Measurements from ENCODE around the gene SERTAD2.
A peak's percentile ranks its signal among the peaks of the same experiment; 100 is the strongest.

The SERTAD2 gene

DNA sequence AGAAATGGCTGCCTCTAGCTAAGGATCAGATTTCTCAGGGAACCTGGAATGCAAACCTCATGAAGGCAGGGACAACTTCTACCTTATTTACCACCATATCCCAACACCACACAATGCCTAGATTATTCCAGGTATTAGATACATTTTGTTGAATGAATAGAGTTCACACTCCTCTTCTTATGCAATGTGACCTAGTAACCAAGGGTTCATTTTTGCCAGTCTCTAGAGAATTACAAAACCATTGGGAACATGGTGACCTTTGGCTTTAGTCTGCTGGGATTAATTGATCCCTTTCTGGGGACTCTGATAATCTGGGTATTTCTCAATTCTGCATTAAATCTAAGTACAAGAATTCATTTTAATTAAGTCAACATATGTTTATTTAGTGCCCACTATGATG is 35.2 kb upstream of the SERTAD2 start:
- H3K27me3 ChIP-seq (ENCODE audit: insufficient read depth, poor library complexity, severe bottlenecking): no peaks in the 10 kb centered on the region
- DNase-seq (ENCODE audit: low read depth in 1 of 2, low spot score in 1 of 2): no peak
- TF ChIP-seq POLR2AphosphoS5 (IDR thresholded peaks at IDR 0.05; ENCODE audit: low read depth) (no peak), GABPA (IDR thresholded peaks at IDR 0.05; ENCODE audit: low read depth) (no peak), SPI1 (IDR thresholded peaks at IDR 0.05; ENCODE audit: borderline replicate concordance, low read depth) (no peak)
- TF ChIP-seq, protein P1, sequence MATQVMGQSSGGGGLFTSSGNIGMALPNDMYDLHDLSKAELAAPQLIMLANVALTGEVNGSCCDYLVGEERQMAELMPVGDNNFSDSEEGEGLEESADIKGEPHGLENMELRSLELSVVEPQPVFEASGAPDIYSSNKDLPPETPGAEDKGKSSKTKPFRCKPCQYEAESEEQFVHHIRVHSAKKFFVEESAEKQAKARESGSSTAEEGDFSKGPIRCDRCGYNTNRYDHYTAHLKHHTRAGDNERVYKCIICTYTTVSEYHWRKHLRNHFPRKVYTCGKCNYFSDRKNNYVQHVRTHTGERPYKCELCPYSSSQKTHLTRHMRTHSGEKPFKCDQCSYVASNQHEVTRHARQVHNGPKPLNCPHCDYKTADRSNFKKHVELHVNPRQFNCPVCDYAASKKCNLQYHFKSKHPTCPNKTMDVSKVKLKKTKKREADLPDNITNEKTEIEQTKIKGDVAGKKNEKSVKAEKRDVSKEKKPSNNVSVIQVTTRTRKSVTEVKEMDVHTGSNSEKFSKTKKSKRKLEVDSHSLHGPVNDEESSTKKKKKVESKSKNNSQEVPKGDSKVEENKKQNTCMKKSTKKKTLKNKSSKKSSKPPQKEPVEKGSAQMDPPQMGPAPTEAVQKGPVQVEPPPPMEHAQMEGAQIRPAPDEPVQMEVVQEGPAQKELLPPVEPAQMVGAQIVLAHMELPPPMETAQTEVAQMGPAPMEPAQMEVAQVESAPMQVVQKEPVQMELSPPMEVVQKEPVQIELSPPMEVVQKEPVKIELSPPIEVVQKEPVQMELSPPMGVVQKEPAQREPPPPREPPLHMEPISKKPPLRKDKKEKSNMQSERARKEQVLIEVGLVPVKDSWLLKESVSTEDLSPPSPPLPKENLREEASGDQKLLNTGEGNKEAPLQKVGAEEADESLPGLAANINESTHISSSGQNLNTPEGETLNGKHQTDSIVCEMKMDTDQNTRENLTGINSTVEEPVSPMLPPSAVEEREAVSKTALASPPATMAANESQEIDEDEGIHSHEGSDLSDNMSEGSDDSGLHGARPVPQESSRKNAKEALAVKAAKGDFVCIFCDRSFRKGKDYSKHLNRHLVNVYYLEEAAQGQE (IDR thresholded peaks at IDR 0.05; ENCODE audit: insufficient replicate concordance, low read depth): no peak
- TF ChIP-seq, protein P2, sequence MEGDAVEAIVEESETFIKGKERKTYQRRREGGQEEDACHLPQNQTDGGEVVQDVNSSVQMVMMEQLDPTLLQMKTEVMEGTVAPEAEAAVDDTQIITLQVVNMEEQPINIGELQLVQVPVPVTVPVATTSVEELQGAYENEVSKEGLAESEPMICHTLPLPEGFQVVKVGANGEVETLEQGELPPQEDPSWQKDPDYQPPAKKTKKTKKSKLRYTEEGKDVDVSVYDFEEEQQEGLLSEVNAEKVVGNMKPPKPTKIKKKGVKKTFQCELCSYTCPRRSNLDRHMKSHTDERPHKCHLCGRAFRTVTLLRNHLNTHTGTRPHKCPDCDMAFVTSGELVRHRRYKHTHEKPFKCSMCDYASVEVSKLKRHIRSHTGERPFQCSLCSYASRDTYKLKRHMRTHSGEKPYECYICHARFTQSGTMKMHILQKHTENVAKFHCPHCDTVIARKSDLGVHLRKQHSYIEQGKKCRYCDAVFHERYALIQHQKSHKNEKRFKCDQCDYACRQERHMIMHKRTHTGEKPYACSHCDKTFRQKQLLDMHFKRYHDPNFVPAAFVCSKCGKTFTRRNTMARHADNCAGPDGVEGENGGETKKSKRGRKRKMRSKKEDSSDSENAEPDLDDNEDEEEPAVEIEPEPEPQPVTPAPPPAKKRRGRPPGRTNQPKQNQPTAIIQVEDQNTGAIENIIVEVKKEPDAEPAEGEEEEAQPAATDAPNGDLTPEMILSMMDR (IDR thresholded peaks at IDR 0.05; ENCODE audit: insufficient read depth, low read length): no peak

DNA sequence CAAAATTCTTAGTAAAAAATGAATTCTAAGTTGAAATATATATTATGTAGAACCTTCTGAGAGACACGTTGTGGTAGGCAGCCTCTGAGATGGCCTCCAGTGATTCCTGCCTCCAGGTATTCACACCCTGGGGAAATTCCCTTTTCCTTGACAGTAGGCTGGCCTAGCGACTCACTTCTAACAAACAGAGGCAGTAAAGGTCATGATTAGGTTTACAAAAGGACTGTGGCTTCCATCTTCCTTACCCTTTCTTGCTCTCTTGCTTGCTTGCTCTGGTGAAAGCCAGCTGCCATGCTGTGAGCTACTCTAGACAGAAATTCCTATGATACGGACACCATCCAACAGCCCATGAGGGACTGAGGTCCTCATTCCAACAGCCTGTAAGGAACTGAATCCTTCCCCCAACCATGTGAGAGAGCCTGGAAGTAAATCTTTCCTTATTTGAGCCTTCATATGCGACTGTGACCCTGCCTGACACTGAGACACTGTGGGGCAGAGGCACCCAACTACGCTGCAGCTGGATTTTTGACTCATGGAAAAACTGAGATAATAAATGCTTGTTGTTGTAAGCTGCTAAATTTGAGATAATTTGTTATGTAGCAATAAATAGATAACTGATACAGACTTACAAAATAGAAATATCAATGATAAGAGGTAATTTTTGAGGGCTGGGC is 32.7 kb upstream of the SERTAD2 start:
- TF ChIP-seq POLR2AphosphoS5 (IDR thresholded peaks at IDR 0.05; ENCODE audit: low read depth) (no peak), SPI1 (IDR thresholded peaks at IDR 0.05; ENCODE audit: borderline replicate concordance, low read depth) (no peak), GABPA (IDR thresholded peaks at IDR 0.05; ENCODE audit: low read depth) (no peak)
- TF ChIP-seq, protein P1 (IDR thresholded peaks at IDR 0.05; ENCODE audit: insufficient replicate concordance, low read depth): no peak
- TF ChIP-seq, protein P2 (IDR thresholded peaks at IDR 0.05; ENCODE audit: insufficient read depth, low read length): no peak
- H3K27me3 ChIP-seq (ENCODE audit: insufficient read depth, poor library complexity, severe bottlenecking): no peaks in the 10 kb centered on the region
- no peak for DNase-seq (ENCODE audit: low read depth in 1 of 2, low spot score in 1 of 2)
- no peak overlapping the region for H3K4me3 ChIP-seq (replicated peaks; ENCODE audit: insufficient read depth, low read length)
- H3K27ac ChIP-seq (replicated peaks): no peak overlapping the region

More for the DNA sequence above, 35.2 kb upstream of the SERTAD2 start:
- no peak overlapping the region for H3K4me3 ChIP-seq (replicated peaks; ENCODE audit: insufficient read depth, low read length)
- H3K27ac ChIP-seq (replicated peaks): no peak overlapping the region

DNA sequence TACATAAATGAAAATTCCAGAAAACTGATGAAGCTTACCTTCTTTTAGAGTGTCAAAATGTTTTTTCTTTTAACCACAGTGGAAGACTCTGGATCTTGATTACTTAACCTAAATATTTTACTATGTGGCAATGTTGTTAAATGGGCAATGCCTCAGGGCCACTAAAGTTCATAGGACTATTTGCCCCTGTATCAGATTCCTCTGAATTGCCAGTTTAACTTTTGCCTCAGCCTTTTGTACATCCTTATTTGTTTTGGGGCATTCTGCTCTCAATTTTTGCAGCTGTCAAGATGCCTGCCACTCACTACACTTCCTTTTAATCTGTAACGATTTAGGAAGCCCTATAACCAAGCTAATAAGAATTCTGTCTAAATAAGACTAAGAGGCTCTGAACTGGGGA is 31.7 kb upstream of the SERTAD2 start:
- no peak for TF ChIP-seq GABPA (IDR thresholded peaks at IDR 0.05; ENCODE audit: low read depth)
- TF ChIP-seq POLR2AphosphoS5 (IDR thresholded peaks at IDR 0.05; ENCODE audit: low read depth): no peak
- peak; percentile 75 for TF ChIP-seq SPI1 (IDR thresholded peaks at IDR 0.05; ENCODE audit: borderline replicate concordance, low read depth)
- TF ChIP-seq, protein P1 (IDR thresholded peaks at IDR 0.05; ENCODE audit: insufficient replicate concordance, low read depth): no peak
- peak in 1 of 2 experiments; percentile 59 for DNase-seq (ENCODE audit: low read depth in 1 of 2, low spot score in 1 of 2)
- Histone ChIP-seq H3K27me3 (ENCODE audit: insufficient read depth, poor library complexity, severe bottlenecking) (no peaks in the 10 kb centered on the region), H3K27ac (replicated peaks) (no peak overlapping the region; the same call in 1 of the 2 replicates), H3K4me3 (replicated peaks; ENCODE audit: insufficient read depth, low read length) (no peak overlapping the region)
